ENCODE measurements around the gene VPS13A.

The VPS13A gene

GRCh38 chr9:77152289-77152688 lies 25.0 kb upstream of the VPS13A start:
- H3K36me3 ChIP-seq (ENCODE audit: insufficient read depth, low read length) = no peaks in the 10 kb centered on the region
- H3K9ac ChIP-seq (ENCODE audit: low read length) = no peak overlapping the region
- no peak overlapping the region for H2AFZ ChIP-seq (ENCODE audit: low read length)
- H3F3A ChIP-seq (ENCODE audit: insufficient read depth, low read length) = no peaks in the 10 kb centered on the region
- H3K9me3 ChIP-seq (ENCODE audit: low read length) = no peaks in the 10 kb centered on the region
- no peak overlapping the region for H3K27ac ChIP-seq (ENCODE audit: low read depth, low read length, poor library complexity, severe bottlenecking)
- TF ChIP-seq EZH2 (IDR thresholded peaks at IDR 0.05; ENCODE audit: borderline replicate concordance, low read length) (no peak), CTCF (IDR thresholded peaks at IDR 0.05; ENCODE audit: low read length) (no peak)
- no peaks in the 10 kb centered on the region for H3K9me2 ChIP-seq (ENCODE audit: low read depth, low read length)
- no peaks in the 10 kb centered on the region for H4K20me1 ChIP-seq (ENCODE audit: insufficient read depth, low read length)
- H3K4me3 ChIP-seq (ENCODE audit: low read depth, low read length, poor library complexity, severe bottlenecking) = no peak overlapping the region
- no peaks in the 10 kb centered on the region for H3K27me3 ChIP-seq (ENCODE audit: insufficient read depth, low read length)
- H3K4me2 ChIP-seq (ENCODE audit: low read length) = no peak overlapping the region
- H3K4me1 ChIP-seq (ENCODE audit: insufficient read depth, low read length, severe bottlenecking) = no peaks in the 10 kb centered on the region
- no peaks in the 10 kb centered on the region for H3K79me2 ChIP-seq (ENCODE audit: insufficient read depth, low read length)

GRCh38 chr9:77156646-77157371 lies 20.5 kb upstream of the VPS13A start:
- H3K9ac ChIP-seq (ENCODE audit: low read length) = no peak overlapping the region
- H4K20me1 ChIP-seq (ENCODE audit: insufficient read depth, low read length) = no peaks in the 10 kb centered on the region
- no peaks in the 10 kb centered on the region for H3K27me3 ChIP-seq (ENCODE audit: insufficient read depth, low read length)
- no peaks in the 10 kb centered on the region for H3K4me1 ChIP-seq (ENCODE audit: insufficient read depth, low read length, severe bottlenecking)
- no peak overlapping the region for H3K4me3 ChIP-seq (ENCODE audit: low read depth, low read length, poor library complexity, severe bottlenecking)
- H3K9me3 ChIP-seq (ENCODE audit: low read length) = no peaks in the 10 kb centered on the region
- H3K9me2 ChIP-seq (ENCODE audit: low read depth, low read length) = no peaks in the 10 kb centered on the region
- TF ChIP-seq CTCF (IDR thresholded peaks at IDR 0.05; ENCODE audit: low read length) (no peak), EZH2 (IDR thresholded peaks at IDR 0.05; ENCODE audit: borderline replicate concordance, low read length) (no peak)
- H3F3A ChIP-seq (ENCODE audit: insufficient read depth, low read length) = no peaks in the 10 kb centered on the region
- no peak overlapping the region for H3K4me2 ChIP-seq (ENCODE audit: low read length)
- H3K79me2 ChIP-seq (ENCODE audit: insufficient read depth, low read length) = no peaks in the 10 kb centered on the region
- H3K27ac ChIP-seq (ENCODE audit: low read depth, low read length, poor library complexity, severe bottlenecking) = no peak overlapping the region
- H2AFZ ChIP-seq (ENCODE audit: low read length) = no peak overlapping the region
- no peaks in the 10 kb centered on the region for H3K36me3 ChIP-seq (ENCODE audit: insufficient read depth, low read length)

- Histone ChIP-seq H3K4me2 (ENCODE audit: low read length) (no peak overlapping the region), H2AFZ (ENCODE audit: low read length) (no peak overlapping the region), H3F3A (ENCODE audit: insufficient read depth, low read length) (no peaks in the 10 kb centered on the region), H3K9me3 (ENCODE audit: low read length) (no peaks in the 10 kb centered on the region), H3K4me3 (ENCODE audit: low read depth, low read length, poor library complexity, severe bottlenecking) (no peak overlapping the region), H3K36me3 (ENCODE audit: insufficient read depth, low read length) (no peaks in the 10 kb centered on the region), H3K4me1 (ENCODE audit: insufficient read depth, low read length, severe bottlenecking) (no peaks in the 10 kb centered on the region), H3K79me2 (ENCODE audit: insufficient read depth, low read length) (no peaks in the 10 kb centered on the region), H4K20me1 (ENCODE audit: insufficient read depth, low read length) (no peaks in the 10 kb centered on the region), H3K27ac (ENCODE audit: low read depth, low read length, poor library complexity, severe bottlenecking) (no peak overlapping the region), H3K27me3 (ENCODE audit: insufficient read depth, low read length) (no peaks in the 10 kb centered on the region), H3K9ac (ENCODE audit: low read length) (no peak overlapping the region), H3K9me2 (ENCODE audit: low read depth, low read length) (no peaks in the 10 kb centered on the region)
- TF ChIP-seq CTCF (IDR thresholded peaks at IDR 0.05; ENCODE audit: low read length) = no peak
- no peak for TF ChIP-seq EZH2 (IDR thresholded peaks at IDR 0.05; ENCODE audit: borderline replicate concordance, low read length)
These were observed 18.4 kb upstream of the VPS13A start for GRCh38 chr9:77158772-77159513.

Data from OCI-LY1 (cell line).